ENCODE data around the gene KCNMB2.

- TF ChIP-seq, protein P1, sequence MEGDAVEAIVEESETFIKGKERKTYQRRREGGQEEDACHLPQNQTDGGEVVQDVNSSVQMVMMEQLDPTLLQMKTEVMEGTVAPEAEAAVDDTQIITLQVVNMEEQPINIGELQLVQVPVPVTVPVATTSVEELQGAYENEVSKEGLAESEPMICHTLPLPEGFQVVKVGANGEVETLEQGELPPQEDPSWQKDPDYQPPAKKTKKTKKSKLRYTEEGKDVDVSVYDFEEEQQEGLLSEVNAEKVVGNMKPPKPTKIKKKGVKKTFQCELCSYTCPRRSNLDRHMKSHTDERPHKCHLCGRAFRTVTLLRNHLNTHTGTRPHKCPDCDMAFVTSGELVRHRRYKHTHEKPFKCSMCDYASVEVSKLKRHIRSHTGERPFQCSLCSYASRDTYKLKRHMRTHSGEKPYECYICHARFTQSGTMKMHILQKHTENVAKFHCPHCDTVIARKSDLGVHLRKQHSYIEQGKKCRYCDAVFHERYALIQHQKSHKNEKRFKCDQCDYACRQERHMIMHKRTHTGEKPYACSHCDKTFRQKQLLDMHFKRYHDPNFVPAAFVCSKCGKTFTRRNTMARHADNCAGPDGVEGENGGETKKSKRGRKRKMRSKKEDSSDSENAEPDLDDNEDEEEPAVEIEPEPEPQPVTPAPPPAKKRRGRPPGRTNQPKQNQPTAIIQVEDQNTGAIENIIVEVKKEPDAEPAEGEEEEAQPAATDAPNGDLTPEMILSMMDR (IDR thresholded peaks at IDR 0.05 in 4 of 5, conservative IDR thresholded peaks at IDR 0.05 in 1 of 5), result no peak
- no peak for TF ChIP-seq POLR2A (IDR thresholded peaks at IDR 0.05)
These were observed 26.7 kb downstream of the KCNMB2 start for GRCh38 chr3:178562947-178563232.

Measured in gastrocnemius medialis (tissue), 4 donors.